ENCODE measurements around the gene RILPL1.
"Not testable (repeated sequence)": the region's sequence is repeated elsewhere in the genome, so short reads cannot be mapped to it uniquely, and the experiment has no call there.

DNA sequence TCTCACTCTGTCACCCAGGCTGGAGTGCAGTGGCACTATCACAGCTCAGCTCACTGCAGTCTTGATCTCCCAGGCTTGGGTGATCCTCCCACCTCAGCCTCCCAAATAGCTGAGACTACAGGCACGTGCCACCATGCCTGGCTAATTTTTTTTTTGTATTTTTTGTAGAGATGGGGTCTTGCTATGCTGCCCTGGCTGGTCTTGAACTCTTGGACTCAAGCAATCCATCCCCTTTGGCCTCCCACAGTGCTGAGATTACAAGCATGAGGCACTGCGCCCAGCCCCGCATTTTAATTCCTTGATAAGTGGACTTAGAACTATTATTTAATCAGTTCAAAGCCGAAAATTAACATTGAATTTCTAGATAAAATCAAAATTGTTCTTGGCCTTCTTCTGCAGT, 45.3 kb upstream of the RILPL1 start:
- TF ChIP-seq, protein P1, sequence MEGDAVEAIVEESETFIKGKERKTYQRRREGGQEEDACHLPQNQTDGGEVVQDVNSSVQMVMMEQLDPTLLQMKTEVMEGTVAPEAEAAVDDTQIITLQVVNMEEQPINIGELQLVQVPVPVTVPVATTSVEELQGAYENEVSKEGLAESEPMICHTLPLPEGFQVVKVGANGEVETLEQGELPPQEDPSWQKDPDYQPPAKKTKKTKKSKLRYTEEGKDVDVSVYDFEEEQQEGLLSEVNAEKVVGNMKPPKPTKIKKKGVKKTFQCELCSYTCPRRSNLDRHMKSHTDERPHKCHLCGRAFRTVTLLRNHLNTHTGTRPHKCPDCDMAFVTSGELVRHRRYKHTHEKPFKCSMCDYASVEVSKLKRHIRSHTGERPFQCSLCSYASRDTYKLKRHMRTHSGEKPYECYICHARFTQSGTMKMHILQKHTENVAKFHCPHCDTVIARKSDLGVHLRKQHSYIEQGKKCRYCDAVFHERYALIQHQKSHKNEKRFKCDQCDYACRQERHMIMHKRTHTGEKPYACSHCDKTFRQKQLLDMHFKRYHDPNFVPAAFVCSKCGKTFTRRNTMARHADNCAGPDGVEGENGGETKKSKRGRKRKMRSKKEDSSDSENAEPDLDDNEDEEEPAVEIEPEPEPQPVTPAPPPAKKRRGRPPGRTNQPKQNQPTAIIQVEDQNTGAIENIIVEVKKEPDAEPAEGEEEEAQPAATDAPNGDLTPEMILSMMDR (IDR thresholded peaks at IDR 0.05): not testable (repeated sequence)
- not testable (repeated sequence) for TF ChIP-seq POLR2A (IDR thresholded peaks at IDR 0.05)
